K562 (cell line): ENCODE results near the gene FARP1. TPM values are rescaled to one million over a fixed set of nuclear protein-coding genes. Genes with fewer than 3 reads are reported as not detected.

Experiments
- ATAC-seq: fragments of 200-7000 bp; cut with Tn5 transposase; 3 replicates; pipeline ENCODE4 v1.9.1; 2020; ENCODE audit warnings: moderate library complexity
- BruUV-seq: library from RNA; stranded (reverse); fragments of 400-500 nt; replicated peaks from 2 replicates; lab custom pipeline; 2021; lab: Mats Ljungman, UMichigan
- CTCF ChIA-PET: fragments of 300-600 bp; formaldehyde crosslinking; extraction: SDS; loops from one replicate; lab custom pipeline; 2021; ENCODE audit warnings: low intra/inter-chr PET ratio; lab: Yijun Ruan, JAX
- POLR2A ChIA-PET: fragments of 300-600, 350-650 bp; sonication (Branson Sonifier 250); formaldehyde crosslinking; extraction: SDS; loops from one replicate; lab custom pipeline; 2021; ENCODE audit warnings: antibody characterized with exemption, inconsistent platforms; lab: Yijun Ruan, JAX
- DNase-seq, 4 experiments: peaks; one replicate each; pipeline versions ENCODE4 v3.0.0 to v3.0.0-alpha.2; 2011 to 2018; ENCODE audit warnings: low spot score in 3 of 4, mixed read lengths in 3 of 4; ENCODE audit errors: extremely low read depth in 1 of 4
- FAIRE-seq: peaks from 2 replicates; lab custom pipeline; 2011; peaks lifted over from hg19 to GRCh38; lab: Jason Lieb, UNC
- H2AFZ ChIP-seq: 2 replicates; pipeline ENCODE4 v1.6.0; 2011; ENCODE audit warnings: low read depth, low read length, control low read depth, inconsistent platforms
- H3K27ac ChIP-seq: fragments of 200-600 bp; 3 replicates; pipeline ENCODE4 v1.8.0; 2011; ENCODE audit warnings: low read depth, mild to moderate bottlenecking, control low read depth, inconsistent platforms, low read length, moderate library complexity, mixed read lengths; ENCODE audit errors: extremely low read depth
- H3K27me3 ChIP-seq, 2 experiments: fragments of 300-600 bp in 1 of 2; 2 replicates in 1 of 2; 3 replicates in 1 of 2; pipeline versions ENCODE4 v1.6.0 to v1.8.0; 2011; ENCODE audit warnings: inconsistent platforms in 2 of 2, low read length in 2 of 2, mild to moderate bottlenecking in 1 of 2, mixed read lengths in 1 of 2, moderate library complexity in 1 of 2; ENCODE audit not compliant: control insufficient read depth in 2 of 2, insufficient read depth in 2 of 2
- H3K36me3 ChIP-seq: fragments of 300-600 bp; 3 replicates; pipeline ENCODE4 v1.8.0; 2011; ENCODE audit warnings: mild to moderate bottlenecking, low read length, inconsistent platforms; ENCODE audit not compliant: control insufficient read depth, insufficient read depth
- H3K4me1 ChIP-seq, 2 experiments: fragments of 200-600 bp in 1 of 2; replicated peaks in 1 of 2; 2 replicates in 1 of 2; 3 replicates in 1 of 2; pipeline versions ENCODE4 v1.5.1 to v1.8.0; 2011; ENCODE audit warnings: inconsistent platforms in 2 of 2, low read length in 2 of 2, mild to moderate bottlenecking in 1 of 2, mixed read lengths in 1 of 2, moderate library complexity in 1 of 2; ENCODE audit not compliant: control insufficient read depth in 2 of 2, insufficient read depth in 2 of 2
- H3K4me2 ChIP-seq: 2 replicates; pipeline ENCODE4 v1.6.1; 2011; ENCODE audit warnings: low read length, control low read depth, inconsistent platforms, mixed read lengths; ENCODE audit not compliant: insufficient read depth
- H3K4me3 ChIP-seq: fragments of 200-600 bp; sonication (generic), shearing (Covaris generic); 2 replicates; pipeline ENCODE4 v1.5.1; 2016; ENCODE audit warnings: control low read depth, inconsistent platforms
- H3K79me2 ChIP-seq: fragments of 200-600 bp; 3 replicates; pipeline ENCODE4 v1.8.0; 2011; ENCODE audit warnings: low read length, inconsistent platforms; ENCODE audit not compliant: control insufficient read depth, insufficient read depth
- H3K9ac ChIP-seq, 2 experiments: 2 replicates each; pipeline versions ENCODE4 v1.6.0 to v1.6.1; 2011; ENCODE audit warnings: low read depth in 2 of 2, low read length in 2 of 2, control low read depth in 1 of 2, inconsistent platforms in 1 of 2, mild to moderate bottlenecking in 1 of 2, mixed read lengths in 1 of 2; ENCODE audit not compliant: insufficient read depth in 1 of 2
- H3K9me1 ChIP-seq: one replicate; pipeline ENCODE4 v1.6.0; 2011; ENCODE audit warnings: inconsistent platforms, mild to moderate bottlenecking, low read length, moderate library complexity; ENCODE audit not compliant: control insufficient read depth, insufficient read depth
- H3K9me3 ChIP-seq: replicated peaks from 2 replicates; pipeline ENCODE4 v1.5.1; 2011; ENCODE audit warnings: low read depth, low read length, inconsistent platforms; ENCODE audit not compliant: control insufficient read depth, insufficient read depth
- H4K20me1 ChIP-seq: replicated peaks from 2 replicates; pipeline ENCODE4 v1.6.1; 2011; ENCODE audit warnings: low read length, inconsistent platforms, mixed read lengths; ENCODE audit not compliant: control insufficient read depth, insufficient read depth
- ATF1 ChIP-seq, 2 experiments: fragments of 450-650 bp in 1 of 2; IDR thresholded peaks; 2 replicates each; pipeline ENCODE4 v1.6.1; 2016; ENCODE audit warnings: missing compliant biosample characterization in 1 of 2, missing genetic modification characterization in 1 of 2
- BCOR ChIP-seq: fragments of 450-650 bp; IDR thresholded peaks from 2 replicates; pipeline ENCODE4 v1.6.1; 2016
- BRD9 ChIP-seq: fragments of 450-650 bp; IDR thresholded peaks from 2 replicates; pipeline ENCODE4 v1.6.1; 2018; ENCODE audit warnings: low read depth; ENCODE audit not compliant: partially characterized antibody
- HSF4 ChIP-seq: fragments of 250-450 bp; sonication (Bioruptor Pico); IDR thresholded peaks from 2 replicates; pipeline ENCODE4 v2.1.2; 2022; ENCODE audit warnings: mild to moderate bottlenecking, moderate library complexity, borderline replicate concordance
- JUN ChIP-seq, 2 experiments: sonication (generic) in 1 of 2; formaldehyde crosslinking in 1 of 2; IDR thresholded peaks; 2 replicates each; pipeline versions ENCODE4 v1.6.1 to v1.8.0; 2012 to 2022; ENCODE audit warnings: borderline replicate concordance in 2 of 2, mild to moderate bottlenecking in 2 of 2, improper control_type of control experiment in 1 of 2, low read depth in 1 of 2, low read length in 1 of 2, missing genetic modification reagents in 1 of 2
- PCBP1 ChIP-seq: fragments of 200-400 bp; formaldehyde crosslinking; IDR thresholded peaks from 2 replicates; pipeline ENCODE4 v1.6.1; 2018; ENCODE audit warnings: mild to moderate bottlenecking, low read depth, low read length; ENCODE audit not compliant: poor library complexity, severe bottlenecking
- POLR2H ChIP-seq: IDR thresholded peaks from 2 replicates; pipeline ENCODE4 v1.6.1; 2016; ENCODE audit warnings: missing genetic modification characterization, low read depth, mild to moderate bottlenecking, control low read depth, missing compliant biosample characterization, moderate library complexity
- PTBP1 ChIP-seq: fragments of 200-400 bp; formaldehyde crosslinking; IDR thresholded peaks from 2 replicates; pipeline ENCODE4 v1.6.1; 2017; ENCODE audit warnings: low read depth, low read length
- SMARCA5 ChIP-seq: fragments of 450-650 bp; IDR thresholded peaks from 2 replicates; pipeline ENCODE4 v1.6.1; 2016
- TBL1XR1 ChIP-seq, 2 experiments: IDR thresholded peaks; 2 replicates each; pipeline ENCODE4 v1.6.1; 2012; ENCODE audit warnings: improper control_type of control experiment in 2 of 2, low read length in 2 of 2, mild to moderate bottlenecking in 1 of 2
- TEAD1 ChIP-seq, 2 experiments: fragments of 450-650 bp in 1 of 2; sonication (generic) in 1 of 2; formaldehyde crosslinking; IDR thresholded peaks; 2 replicates each; pipeline versions ENCODE4 v1.4.0 to v1.8.0; 2020 to 2022; ENCODE audit warnings: mild to moderate bottlenecking in 2 of 2, missing genetic modification reagents in 1 of 2
- TEAD2 ChIP-seq: fragments of 450-650 bp; IDR thresholded peaks from 2 replicates; pipeline ENCODE4 v1.6.1; 2016; ENCODE audit warnings: missing genetic modification characterization, control low read depth, missing compliant biosample characterization
- YBX1 ChIP-seq: fragments of 450-650 bp; IDR thresholded peaks from 2 replicates; pipeline ENCODE4 v1.7.1; 2016; ENCODE audit warnings: mild to moderate bottlenecking
- ZBED1 ChIP-seq: IDR thresholded peaks from 2 replicates; pipeline ENCODE4 v1.6.1; 2014
- ZNF644 ChIP-seq: fragments of 200-800 bp; sonication (Bioruptor generic); IDR thresholded peaks from 2 replicates; pipeline ENCODE4 v1.6.1; 2016; ENCODE audit warnings: low read depth, missing genetic modification characterization, missing compliant biosample characterization
- ZNF695 ChIP-seq: fragments of 450-650 bp; formaldehyde crosslinking; IDR thresholded peaks from 2 replicates; pipeline ENCODE4 v1.4.0; 2020; ENCODE audit warnings: mild to moderate bottlenecking, moderate library complexity
- ZNF830 ChIP-seq: fragments of 250-450 bp; sonication (Bioruptor Pico); IDR thresholded peaks from 2 replicates; pipeline ENCODE4 v1.5.0; 2021; ENCODE audit warnings: mild to moderate bottlenecking
- WGBS: fragments of 100-300 bp; shearing (Covaris generic); methylation state at CpG from one replicate; pipeline ENCODE4 v1.1.6; 2016; ENCODE audit warnings: low coverage, mixed read lengths; ENCODE audit not compliant: insufficient coverage; ENCODE audit errors: missing lambda C conversion rate; 5-methylcytosine and 5-hydroxymethylcytosine counted together
- in situ Hi-C: fragments of 300-500 bp; cut with MboI; formaldehyde crosslinking; loops from 4 replicates; pipeline ENCODE4 v1.15.0; 2018; ENCODE audit warnings: inconsistent platforms, mixed read lengths
- intact Hi-C: fragments of 100-400 bp; cut with micrococcal nuclease; formaldehyde crosslinking; loops from 2 replicates; pipeline ENCODE4 v1.14.2; 2022
- polyA plus RNA-seq, 8 experiments: library from polyadenylated mRNA; depleted of rRNA in 4 of 8; stranded (reverse) in 5 of 8; unstranded in 3 of 8; fragments of >200 nt; fragmentation: Nextera tagmentation in 2 of 8; fragmentation: Illumina TruSeq in 1 of 8; extraction: Ambion mirVana in 2 of 8; extraction: Trizol in 1 of 8; gene quantifications; 2 replicates each; pipeline versions ENCODE4 v1.2.1 to v1.2.3, GENCODE V29; 2011 to 2014; ENCODE audit warnings: inconsistent platforms in 1 of 8, missing spikeins in 1 of 8
- total RNA-seq, 7 experiments: library from RNA; depleted of rRNA in 6 of 7; stranded (reverse); fragments of >200 nt in 6 of 7; fragmentation: Illumina TruSeq in 2 of 7; extraction: Trizol in 2 of 7; gene quantifications; 2 replicates each; pipeline versions ENCODE4 v1.2.1 to v1.2.3, GENCODE V29; 2011 to 2021; ENCODE audit warnings: low replicate concordance in 1 of 7
- TF ChIP-seq, protein P1 (sequence below): fragments of 150-350 bp; conservative IDR thresholded peaks from 2 replicates; pipeline ENCODE4 v1.6.1; 2014; ENCODE audit warnings: low read length
- TF ChIP-seq, protein P2 (sequence below): fragments of 450-650 bp; IDR thresholded peaks from 2 replicates; pipeline ENCODE4 v1.6.1; 2017; ENCODE audit warnings: mild to moderate bottlenecking, moderate library complexity

FARP1 gene
- total and polyA plus RNA-seq, 9 of the 15 experiments (the other 6 are each of a cell fraction or from before 2014, with no cell fraction given) = 0.03 to 0.29 (median 0.05) TPM; not detected in 3

DNA sequence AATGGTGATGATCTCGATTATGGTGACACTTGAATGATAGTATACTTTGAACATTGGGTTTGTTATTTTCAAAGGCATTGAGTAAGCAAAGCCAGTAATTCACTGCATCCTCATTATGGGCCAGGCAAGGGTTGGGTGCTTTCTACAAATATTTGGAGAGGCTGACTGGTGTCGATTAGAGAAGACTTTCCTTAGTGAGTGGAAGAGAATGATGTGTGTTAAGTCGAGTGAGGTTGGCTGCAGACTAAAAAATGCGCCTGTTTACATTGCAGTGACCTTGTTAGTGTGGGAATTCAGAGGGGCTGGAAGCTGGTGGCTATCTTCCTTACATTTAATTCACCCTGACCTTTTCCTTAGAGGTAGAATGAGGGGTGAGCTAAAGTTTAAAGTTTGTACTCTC, 56.6 kb downstream of the FARP1 start (continued):
- TF ChIP-seq PCBP1 = no peak

DNA sequence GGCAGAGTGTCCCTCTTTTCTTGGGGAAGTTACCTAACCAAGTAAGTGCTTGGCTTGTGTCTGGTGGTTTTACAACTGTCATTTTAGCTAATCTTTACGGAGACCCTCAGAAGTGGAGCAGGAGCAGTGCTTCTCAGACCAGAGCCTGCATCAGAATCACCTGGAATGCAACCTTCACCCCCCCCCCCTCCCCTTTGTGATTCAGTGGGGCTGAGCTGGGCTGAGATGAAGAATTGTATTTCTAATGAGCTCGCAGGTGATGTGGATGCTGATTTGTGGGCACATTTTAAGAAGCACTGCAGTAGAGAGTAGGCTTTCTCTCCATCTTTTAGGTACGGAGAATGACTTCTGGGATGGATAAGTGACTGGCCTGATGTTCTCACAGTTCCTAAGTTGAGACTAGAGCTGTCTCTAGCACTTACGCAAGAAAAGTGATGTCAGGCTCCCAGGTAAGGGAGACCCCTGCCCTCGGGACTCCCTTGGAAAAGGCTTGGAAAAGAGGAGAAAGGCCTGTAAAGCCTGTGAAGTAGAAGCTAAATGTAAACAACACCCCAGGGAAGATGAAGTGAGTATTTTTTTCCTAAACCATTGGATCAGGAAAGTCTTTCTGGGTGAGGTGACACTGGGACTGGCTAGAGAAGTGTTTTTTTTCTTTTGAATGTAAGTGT, 57.5 kb downstream of the FARP1 start:
- Histone ChIP-seq H3K27me3 (no peaks in the 10 kb centered on the region; a peak in 3 of 5 replicates), H3K27ac (no peak overlapping the region), H3K9me1 (no peaks in the 10 kb centered on the region), H3K4me1 (no peaks in the 10 kb centered on the region)
- CTCF ChIA-PET = no interaction called here
- TF ChIP-seq ZBED1 (no peak), TBL1XR1 (IDR thresholded peaks at IDR 0.05; ENCODE audit: low read length in 2 of 2) (no peak), SMARCA5 (no peak), TEAD1 (CRISPR knock-in tag; IDR thresholded peaks at IDR 0.05) (no peak), YBX1 (no peak), ZNF644 (tag) (no peak), TEAD2 (tag) (no peak), ATF1 (CRISPR knock-in tag; IDR thresholded peaks at IDR 0.05) (no peak), ATF1 (tag; IDR thresholded peaks at IDR 0.05) (no peak), PTBP1 (no peak), POLR2H (tag) (no peak), ZNF695 (CRISPR knock-in tag) (no peak), BCOR (no peak), BRD9 (no peak), ZNF830 (CRISPR knock-in tag) (no peak), JUN (IDR thresholded peaks at IDR 0.05; ENCODE audit: borderline replicate concordance, low read depth, low read length) (no peak), JUN (CRISPR knock-in tag; IDR thresholded peaks at IDR 0.05; ENCODE audit: borderline replicate concordance) (no peak), HSF4 (no peak)
- TF ChIP-seq, protein P1, sequence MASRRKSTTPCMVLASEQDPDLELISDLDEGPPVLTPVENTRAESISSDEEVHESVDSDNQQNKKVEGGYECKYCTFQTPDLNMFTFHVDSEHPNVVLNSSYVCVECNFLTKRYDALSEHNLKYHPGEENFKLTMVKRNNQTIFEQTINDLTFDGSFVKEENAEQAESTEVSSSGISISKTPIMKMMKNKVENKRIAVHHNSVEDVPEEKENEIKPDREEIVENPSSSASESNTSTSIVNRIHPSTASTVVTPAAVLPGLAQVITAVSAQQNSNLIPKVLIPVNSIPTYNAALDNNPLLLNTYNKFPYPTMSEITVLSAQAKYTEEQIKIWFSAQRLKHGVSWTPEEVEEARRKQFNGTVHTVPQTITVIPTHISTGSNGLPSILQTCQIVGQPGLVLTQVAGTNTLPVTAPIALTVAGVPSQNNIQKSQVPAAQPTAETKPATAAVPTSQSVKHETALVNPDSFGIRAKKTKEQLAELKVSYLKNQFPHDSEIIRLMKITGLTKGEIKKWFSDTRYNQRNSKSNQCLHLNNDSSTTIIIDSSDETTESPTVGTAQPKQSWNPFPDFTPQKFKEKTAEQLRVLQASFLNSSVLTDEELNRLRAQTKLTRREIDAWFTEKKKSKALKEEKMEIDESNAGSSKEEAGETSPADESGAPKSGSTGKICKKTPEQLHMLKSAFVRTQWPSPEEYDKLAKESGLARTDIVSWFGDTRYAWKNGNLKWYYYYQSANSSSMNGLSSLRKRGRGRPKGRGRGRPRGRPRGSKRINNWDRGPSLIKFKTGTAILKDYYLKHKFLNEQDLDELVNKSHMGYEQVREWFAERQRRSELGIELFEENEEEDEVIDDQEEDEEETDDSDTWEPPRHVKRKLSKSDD = no peak
- TF ChIP-seq, protein P2, sequence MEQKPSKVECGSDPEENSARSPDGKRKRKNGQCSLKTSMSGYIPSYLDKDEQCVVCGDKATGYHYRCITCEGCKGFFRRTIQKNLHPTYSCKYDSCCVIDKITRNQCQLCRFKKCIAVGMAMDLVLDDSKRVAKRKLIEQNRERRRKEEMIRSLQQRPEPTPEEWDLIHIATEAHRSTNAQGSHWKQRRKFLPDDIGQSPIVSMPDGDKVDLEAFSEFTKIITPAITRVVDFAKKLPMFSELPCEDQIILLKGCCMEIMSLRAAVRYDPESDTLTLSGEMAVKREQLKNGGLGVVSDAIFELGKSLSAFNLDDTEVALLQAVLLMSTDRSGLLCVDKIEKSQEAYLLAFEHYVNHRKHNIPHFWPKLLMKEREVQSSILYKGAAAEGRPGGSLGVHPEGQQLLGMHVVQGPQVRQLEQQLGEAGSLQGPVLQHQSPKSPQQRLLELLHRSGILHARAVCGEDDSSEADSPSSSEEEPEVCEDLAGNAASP = no peak
- TF ChIP-seq, all 486 proteins: peak for 0
- Histone ChIP-seq H3K4me3 (no peak overlapping the region), H3K9me3 (no peaks in the 10 kb centered on the region), H3K36me3 (no peaks in the 10 kb centered on the region), H3K79me2 (no peaks in the 10 kb centered on the region), H3K4me2 (no peak overlapping the region), H3K9ac (no peak overlapping the region), H4K20me1 (no peaks in the 10 kb centered on the region), H2AFZ (no peak overlapping the region)
- DNase-seq = no peak
- no peak for FAIRE-seq
- no peak for ATAC-seq
- intact Hi-C loops = no loop called here
- BruUV-seq = no TSS peak
- 6% methylated on average over 5 of the region's 5 CpGs for WGBS
- POLR2A ChIA-PET = no interaction called here
- in situ Hi-C loops = no loop called here
